RKO (cell line): ENCODE data around the gene PIN1.

ENCODE experiments used
- DNase-seq: peaks from one replicate; pipeline ENCODE4 v3.0.0-alpha.2; 2016; ENCODE audit warnings: low spot score

Gene PIN1

GRCh38 chr19:9891609-9892373, 56.7 kb downstream of the PIN1 start:
- no peak for DNase-seq
